OCI-LY7 (cell line): ENCODE measurements around the gene MAN1B1. TPM values are rescaled to one million over a fixed set of nuclear protein-coding genes. Genes with fewer than 3 reads are reported as not detected.

Source experiments
- BruUV-seq: library from RNA; stranded (reverse); fragments of 400-500 nt; replicated peaks from 2 replicates; lab custom pipeline; 2021; lab: Mats Ljungman, UMichigan
- CTCF ChIA-PET: fragments of 300-600 bp; sonication (Branson Sonifier 250); formaldehyde crosslinking; loops from one replicate; lab custom pipeline; 2022; ENCODE audit warnings: antibody characterized with exemption; ENCODE audit not compliant: unreplicated experiment; lab: Charles Lee
- POLR2A ChIA-PET: fragments of 300-600 bp; sonication (Branson Sonifier 250); formaldehyde crosslinking; loops from one replicate; lab custom pipeline; 2022; ENCODE audit warnings: antibody characterized with exemption; lab: Charles Lee
- DNase-seq: peaks from one replicate; pipeline ENCODE4 v3.0.0-alpha.2; 2015; ENCODE audit warnings: low spot score
- H2AFZ ChIP-seq: fragments of 200-600 bp; sonication (generic), shearing (Covaris generic); 2 replicates; pipeline ENCODE4 v1.6.1; 2014; ENCODE audit warnings: mild to moderate bottlenecking, antibody characterized with exemption, low read length, moderate library complexity
- H3K27ac ChIP-seq: fragments of 200-600 bp; sonication (generic); 2 replicates; pipeline ENCODE4 v1.5.1; 2014; ENCODE audit warnings: mixed run types, low read depth, mild to moderate bottlenecking, moderate library complexity, low read length, inconsistent platforms; ENCODE audit not compliant: poor library complexity, severe bottlenecking
- H3K36me3 ChIP-seq: fragments of 200-600 bp; sonication (generic); 2 replicates; pipeline ENCODE4 v1.6.1; 2014; ENCODE audit warnings: mild to moderate bottlenecking, antibody characterized with exemption, low read length, moderate library complexity, mixed read lengths; ENCODE audit not compliant: insufficient read depth
- H3K4me1 ChIP-seq: fragments of 200-600 bp; sonication (generic); 2 replicates; pipeline ENCODE4 v1.5.1; 2014; ENCODE audit warnings: mild to moderate bottlenecking, low read length; ENCODE audit not compliant: insufficient read depth, poor library complexity, severe bottlenecking
- H3K4me2 ChIP-seq: fragments of 200-600 bp; sonication (generic); 2 replicates; pipeline ENCODE4 v1.6.1; 2014; ENCODE audit warnings: mild to moderate bottlenecking, low read length
- H3K4me3 ChIP-seq: fragments of 200-600 bp; sonication (generic); 2 replicates; pipeline ENCODE4 v1.5.1; 2014; ENCODE audit warnings: mild to moderate bottlenecking, low read depth, low read length; ENCODE audit not compliant: poor library complexity, severe bottlenecking
- H3K79me2 ChIP-seq: fragments of 200-600 bp; sonication (generic); 2 replicates; pipeline ENCODE4 v1.6.1; 2016; ENCODE audit warnings: low read depth, mild to moderate bottlenecking, low read length, moderate library complexity, mixed read lengths; ENCODE audit not compliant: insufficient read depth
- H3K9me2 ChIP-seq: fragments of 200-600 bp; sonication (generic); 2 replicates; pipeline ENCODE4 v1.6.1; 2016; ENCODE audit warnings: mild to moderate bottlenecking, low read length, mixed read lengths; ENCODE audit not compliant: insufficient read depth
- H3K9me3 ChIP-seq: fragments of 200-600 bp; sonication (generic); 2 replicates; pipeline ENCODE4 v1.6.1; 2014; ENCODE audit warnings: mild to moderate bottlenecking, mixed run types, low read length, mixed read lengths
- H4K20me1 ChIP-seq: fragments of 200-600 bp; sonication (generic); 2 replicates; pipeline ENCODE4 v1.6.1; 2014; ENCODE audit warnings: mild to moderate bottlenecking, antibody characterized with exemption, low read length, moderate library complexity, mixed read lengths; ENCODE audit not compliant: insufficient read depth
- EZH2phosphoT487 ChIP-seq: fragments of 200-600 bp; sonication (generic); IDR thresholded peaks from 2 replicates; pipeline ENCODE4 v1.6.1; 2018; ENCODE audit warnings: low read depth, borderline replicate concordance, mild to moderate bottlenecking, mixed run types, antibody characterized with exemption, low read length, moderate library complexity, mixed read lengths
- intact Hi-C: fragments of 100-400 bp; cut with micrococcal nuclease; formaldehyde crosslinking; loops from one replicate; pipeline ENCODE4 v1.10.0; 2022; ENCODE audit not compliant: unreplicated experiment
- total RNA-seq, 2 experiments: library from RNA; depleted of rRNA in 1 of 2; stranded (reverse); fragments of >200 nt in 1 of 2; shearing (Covaris generic) in 1 of 2; gene quantifications; 2 replicates each; pipeline ENCODE4 v1.2.3, GENCODE V29; 2014 to 2022
- TF ChIP-seq, protein P1 (sequence below): fragments of 200-600 bp; sonication (generic); conservative IDR thresholded peaks from 2 replicates; pipeline ENCODE4 v1.5.1; 2014; ENCODE audit warnings: mild to moderate bottlenecking, antibody characterized with exemption, low read length, moderate library complexity, mixed read lengths

Gene MAN1B1
- total RNA-seq, 2 experiments from 2014 or later: 32.7 to 43.4 TPM

DNA sequence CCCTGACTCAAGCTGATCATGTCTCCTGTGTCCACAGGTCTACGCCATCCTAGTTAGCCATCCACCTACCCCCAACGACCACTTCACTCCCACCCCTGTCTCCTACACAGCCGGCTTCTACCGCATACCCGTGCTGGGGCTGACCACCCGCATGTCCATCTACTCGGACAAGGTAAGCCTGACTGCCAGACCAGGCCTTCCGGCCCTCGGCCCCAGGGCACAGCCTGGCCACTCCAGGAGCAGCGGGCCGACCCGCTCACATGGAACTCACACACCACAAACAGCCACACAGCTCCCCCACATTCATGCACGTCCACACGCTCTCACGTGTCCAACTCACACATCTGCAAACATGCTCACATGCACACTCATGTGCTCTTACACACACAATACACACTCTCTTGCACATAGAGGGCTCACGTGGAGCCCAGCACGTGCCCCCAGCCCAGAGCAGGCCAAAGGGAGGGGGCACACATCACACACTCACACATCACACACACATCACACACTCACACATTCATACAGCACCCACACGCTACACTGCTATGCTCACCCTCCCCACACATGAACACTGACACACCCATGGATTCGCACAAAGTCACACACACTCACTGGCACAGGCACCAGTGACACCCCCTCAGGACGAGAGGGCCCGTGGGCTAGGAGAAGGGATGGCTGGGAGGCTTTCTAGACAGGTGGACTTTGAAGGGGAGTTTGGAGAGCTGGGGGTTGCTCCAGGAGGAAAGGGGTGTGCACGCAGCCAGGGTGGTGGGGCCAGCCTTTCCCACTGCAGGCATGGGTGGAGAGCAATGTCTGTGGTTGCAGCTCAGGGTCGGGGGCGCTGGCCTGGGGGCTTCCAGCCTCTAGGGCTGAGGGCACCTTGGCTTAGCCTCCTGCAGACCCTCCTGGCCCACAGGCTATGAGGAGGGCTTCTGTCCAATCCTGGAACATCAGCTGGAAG is 55.5 kb downstream of the MAN1B1 start:
- no peaks in the 10 kb centered on the region for H4K20me1 ChIP-seq
- no peaks in the 10 kb centered on the region for H3K9me2 ChIP-seq
- no peak overlapping the region for H2AFZ ChIP-seq
- no peak overlapping the region for H3K27ac ChIP-seq
- no TSS peak for BruUV-seq
- H3K4me3 ChIP-seq: no peak overlapping the region
- no peak overlapping the region for H3K4me2 ChIP-seq
- no peak for TF ChIP-seq EZH2phosphoT487
- TF ChIP-seq, protein P1, sequence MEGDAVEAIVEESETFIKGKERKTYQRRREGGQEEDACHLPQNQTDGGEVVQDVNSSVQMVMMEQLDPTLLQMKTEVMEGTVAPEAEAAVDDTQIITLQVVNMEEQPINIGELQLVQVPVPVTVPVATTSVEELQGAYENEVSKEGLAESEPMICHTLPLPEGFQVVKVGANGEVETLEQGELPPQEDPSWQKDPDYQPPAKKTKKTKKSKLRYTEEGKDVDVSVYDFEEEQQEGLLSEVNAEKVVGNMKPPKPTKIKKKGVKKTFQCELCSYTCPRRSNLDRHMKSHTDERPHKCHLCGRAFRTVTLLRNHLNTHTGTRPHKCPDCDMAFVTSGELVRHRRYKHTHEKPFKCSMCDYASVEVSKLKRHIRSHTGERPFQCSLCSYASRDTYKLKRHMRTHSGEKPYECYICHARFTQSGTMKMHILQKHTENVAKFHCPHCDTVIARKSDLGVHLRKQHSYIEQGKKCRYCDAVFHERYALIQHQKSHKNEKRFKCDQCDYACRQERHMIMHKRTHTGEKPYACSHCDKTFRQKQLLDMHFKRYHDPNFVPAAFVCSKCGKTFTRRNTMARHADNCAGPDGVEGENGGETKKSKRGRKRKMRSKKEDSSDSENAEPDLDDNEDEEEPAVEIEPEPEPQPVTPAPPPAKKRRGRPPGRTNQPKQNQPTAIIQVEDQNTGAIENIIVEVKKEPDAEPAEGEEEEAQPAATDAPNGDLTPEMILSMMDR: no peak
- ChIA-PET CTCF (no interaction called here), POLR2A (no interaction called here)
- H3K79me2 ChIP-seq: no peaks in the 10 kb centered on the region
- no peaks in the 10 kb centered on the region for H3K9me3 ChIP-seq
- intact Hi-C loops: no loop called here
- H3K4me1 ChIP-seq: peaks cover 8% of the 10 kb centered on the region
- no peaks in the 10 kb centered on the region for H3K36me3 ChIP-seq
- DNase-seq: no peak

DNA sequence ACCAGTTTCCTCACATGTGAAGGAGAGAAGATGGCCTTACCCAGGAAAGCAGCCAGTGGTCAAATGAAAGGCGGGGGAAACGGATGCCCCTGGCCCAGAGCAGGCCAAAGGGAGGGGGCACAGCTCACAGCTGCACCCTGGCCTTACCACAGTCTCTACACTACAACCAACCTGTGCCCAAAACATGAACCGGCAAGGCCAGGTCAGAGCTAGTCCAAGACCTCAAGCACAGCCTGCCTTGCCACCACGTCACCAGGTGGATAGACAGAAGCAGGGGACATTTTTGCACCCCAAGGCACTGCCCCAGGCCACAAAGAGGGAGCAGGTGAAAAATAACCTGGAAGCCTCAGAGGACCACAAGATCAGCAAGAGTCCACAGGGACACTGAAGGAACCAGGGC is 56.7 kb downstream of the MAN1B1 start:
- H3K9me2 ChIP-seq: no peaks in the 10 kb centered on the region
- ChIA-PET POLR2A (no interaction called here), CTCF (interaction anchor here (0.6 kb wide), 1 partner anchor 93 kb away, joined by 3 read pairs; no protein-coding TSS in a partner anchor)
- DNase-seq: no peak
- intact Hi-C loops: no loop called here
- no peaks in the 10 kb centered on the region for H3K4me1 ChIP-seq
- no peaks in the 10 kb centered on the region for H3K79me2 ChIP-seq
- BruUV-seq: no TSS peak
- no peak overlapping the region for H3K27ac ChIP-seq
- no peaks in the 10 kb centered on the region for H3K9me3 ChIP-seq
- no peak overlapping the region for H3K4me3 ChIP-seq
- no peaks in the 10 kb centered on the region for H4K20me1 ChIP-seq
- H3K36me3 ChIP-seq: no peaks in the 10 kb centered on the region
- TF ChIP-seq EZH2phosphoT487: no peak
- TF ChIP-seq, protein P1: no peak
- no peak overlapping the region for H3K4me2 ChIP-seq
- H2AFZ ChIP-seq: no peak overlapping the region
